Measurements from ENCODE around the gene ITGA4. TPM values are rescaled to one million over a fixed set of nuclear protein-coding genes. Genes with fewer than 3 reads are reported as not detected.

ITGA4 gene
- total RNA-seq, 1 donor from 2014 or later: 9.5 TPM

DNA sequence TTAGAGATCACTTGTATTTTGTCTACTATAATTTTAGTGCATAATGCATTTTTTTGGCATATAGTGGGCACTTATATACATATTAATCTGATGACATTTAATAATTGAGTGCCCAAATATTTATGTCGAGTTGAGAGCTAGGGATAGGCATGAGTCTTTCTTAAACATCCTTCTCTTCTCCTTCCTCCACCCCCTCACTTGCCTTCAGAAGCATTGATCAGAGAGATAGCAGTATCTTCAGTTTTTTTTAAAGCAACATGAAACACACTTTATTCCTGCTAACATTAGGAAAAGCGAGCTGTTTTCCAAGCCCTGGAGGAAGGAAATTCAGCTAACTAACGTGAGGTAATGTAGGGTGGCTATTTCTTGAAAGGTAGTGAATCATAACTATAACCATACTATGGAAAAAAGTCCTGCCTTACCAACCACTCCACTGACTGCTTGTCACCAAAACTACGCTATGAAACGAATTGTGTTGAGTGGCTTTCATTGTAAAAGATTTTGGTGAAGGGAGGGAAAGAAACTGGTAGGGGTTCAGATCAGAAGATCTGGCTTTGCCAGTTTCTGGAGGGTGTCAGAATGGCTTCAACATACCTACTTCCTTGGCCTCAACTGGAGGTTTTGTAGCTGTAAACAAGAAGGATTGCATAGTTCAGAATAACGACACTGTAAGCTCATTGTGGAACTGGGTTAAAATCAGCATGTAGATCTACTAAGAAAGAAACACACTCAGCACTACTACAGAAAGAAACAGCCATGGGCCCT, 2.3 kb upstream of the ITGA4 start:
- Mint-ChIP-seq H3K9me3 (no peaks in the 10 kb centered on the region), H3K36me3 (no peaks in the 10 kb centered on the region), H3K4me1 (ENCODE audit: unreplicated experiment) (peaks cover 6% of the 10 kb centered on the region), H3K27me3 (peaks cover 61% of the 10 kb centered on the region), H3K4me3 (peak overlapping the region; percentile 39), H3K27ac (no peak overlapping the region)
- TF ChIP-seq, protein P1, sequence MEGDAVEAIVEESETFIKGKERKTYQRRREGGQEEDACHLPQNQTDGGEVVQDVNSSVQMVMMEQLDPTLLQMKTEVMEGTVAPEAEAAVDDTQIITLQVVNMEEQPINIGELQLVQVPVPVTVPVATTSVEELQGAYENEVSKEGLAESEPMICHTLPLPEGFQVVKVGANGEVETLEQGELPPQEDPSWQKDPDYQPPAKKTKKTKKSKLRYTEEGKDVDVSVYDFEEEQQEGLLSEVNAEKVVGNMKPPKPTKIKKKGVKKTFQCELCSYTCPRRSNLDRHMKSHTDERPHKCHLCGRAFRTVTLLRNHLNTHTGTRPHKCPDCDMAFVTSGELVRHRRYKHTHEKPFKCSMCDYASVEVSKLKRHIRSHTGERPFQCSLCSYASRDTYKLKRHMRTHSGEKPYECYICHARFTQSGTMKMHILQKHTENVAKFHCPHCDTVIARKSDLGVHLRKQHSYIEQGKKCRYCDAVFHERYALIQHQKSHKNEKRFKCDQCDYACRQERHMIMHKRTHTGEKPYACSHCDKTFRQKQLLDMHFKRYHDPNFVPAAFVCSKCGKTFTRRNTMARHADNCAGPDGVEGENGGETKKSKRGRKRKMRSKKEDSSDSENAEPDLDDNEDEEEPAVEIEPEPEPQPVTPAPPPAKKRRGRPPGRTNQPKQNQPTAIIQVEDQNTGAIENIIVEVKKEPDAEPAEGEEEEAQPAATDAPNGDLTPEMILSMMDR (conservative IDR thresholded peaks at IDR 0.05): no peak
- DNase-seq (ENCODE audit: extremely low spot score, unreplicated experiment): no peak

DNA sequence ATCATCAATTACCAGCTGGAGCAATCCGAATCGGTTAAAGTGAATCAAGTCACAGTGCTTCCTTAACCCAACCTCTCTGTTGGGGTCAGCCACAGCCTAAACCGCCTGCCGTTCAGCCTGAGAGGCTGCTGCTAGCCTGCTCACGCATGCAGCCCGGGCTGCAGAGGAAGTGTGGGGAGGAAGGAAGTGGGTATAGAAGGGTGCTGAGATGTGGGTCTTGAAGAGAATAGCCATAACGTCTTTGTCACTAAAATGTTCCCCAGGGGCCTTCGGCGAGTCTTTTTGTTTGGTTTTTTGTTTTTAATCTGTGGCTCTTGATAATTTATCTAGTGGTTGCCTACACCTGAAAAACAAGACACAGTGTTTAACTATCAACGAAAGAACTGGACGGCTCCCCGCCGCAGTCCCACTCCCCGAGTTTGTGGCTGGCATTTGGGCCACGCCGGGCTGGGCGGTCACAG, 496 bp upstream of the ITGA4 start:
- Mint-ChIP-seq H3K4me1 (ENCODE audit: unreplicated experiment) (peaks cover 6% of the 10 kb centered on the region), H3K27me3 (peaks cover 75% of the 10 kb centered on the region), H3K27ac (no peak overlapping the region), H3K36me3 (no peaks in the 10 kb centered on the region), H3K4me3 (peak overlapping the region; percentile 81), H3K9me3 (no peaks in the 10 kb centered on the region)
- peak; percentile 66 for DNase-seq (ENCODE audit: extremely low spot score, unreplicated experiment)
- TF ChIP-seq, protein P1 (conservative IDR thresholded peaks at IDR 0.05): no peak

DNA sequence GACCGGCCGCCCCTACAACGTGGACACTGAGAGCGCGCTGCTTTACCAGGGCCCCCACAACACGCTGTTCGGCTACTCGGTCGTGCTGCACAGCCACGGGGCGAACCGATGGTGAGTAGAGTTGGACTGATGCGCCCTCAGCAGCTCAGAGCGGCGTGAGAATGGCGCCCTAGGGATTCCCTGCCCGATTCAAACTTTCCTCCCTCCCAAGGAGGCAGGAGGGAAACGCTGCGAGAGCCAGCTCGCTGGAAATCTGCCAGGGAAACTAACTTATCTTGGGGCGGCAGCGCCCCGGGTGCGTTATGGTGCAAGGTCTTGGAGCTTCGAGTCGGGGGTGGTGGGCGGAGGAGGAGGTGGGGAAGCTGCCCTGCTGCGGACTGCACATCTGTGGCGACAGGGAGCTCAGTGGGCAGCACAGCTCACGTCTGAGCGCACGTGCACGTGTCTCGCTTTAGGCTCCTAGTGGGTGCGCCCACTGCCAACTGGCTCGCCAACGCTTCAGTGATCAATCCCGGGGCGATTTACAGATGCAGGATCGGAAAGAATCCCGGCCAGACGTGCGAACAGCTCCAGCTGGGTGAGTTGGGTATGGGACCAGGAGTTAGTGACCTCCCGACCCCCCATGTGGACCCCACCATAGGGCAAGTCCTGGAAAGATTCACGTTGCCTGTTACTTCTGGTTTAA, 697 bp downstream of the ITGA4 start:
- peaks cover 6% of the 10 kb centered on the region for H3K4me1 Mint-ChIP-seq (ENCODE audit: unreplicated experiment)
- no peak overlapping the region for H3K27ac Mint-ChIP-seq
- peak; percentile 68 for DNase-seq (ENCODE audit: extremely low spot score, unreplicated experiment)
- H3K36me3 Mint-ChIP-seq: no peaks in the 10 kb centered on the region
- H3K4me3 Mint-ChIP-seq: peak overlapping the region; percentile 86
- TF ChIP-seq, protein P1 (conservative IDR thresholded peaks at IDR 0.05): no peak
- H3K27me3 Mint-ChIP-seq: peaks cover 74% of the 10 kb centered on the region
- no peaks in the 10 kb centered on the region for H3K9me3 Mint-ChIP-seq

DNA sequence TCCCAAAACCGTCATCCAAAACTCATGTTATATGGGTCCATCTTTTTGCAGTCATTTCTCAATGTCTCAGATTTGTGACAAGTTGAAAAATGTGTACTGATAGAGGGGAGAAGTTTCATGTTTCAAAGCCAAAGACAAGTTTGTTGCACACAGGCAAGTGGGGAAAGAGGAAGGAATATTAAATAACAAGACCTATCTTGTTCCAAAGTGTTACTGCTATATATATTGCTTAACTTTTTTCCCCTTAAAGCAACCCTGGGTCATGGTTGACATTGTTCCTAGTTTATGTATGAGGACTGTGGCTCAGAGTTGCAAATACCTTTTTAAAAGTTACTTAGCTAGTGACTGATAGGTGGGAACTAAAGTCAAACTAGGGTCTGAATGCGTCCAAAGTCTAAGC, 1.7 kb downstream of the ITGA4 start:
- Mint-ChIP-seq H3K27me3 (peaks cover 81% of the 10 kb centered on the region), H3K9me3 (no peaks in the 10 kb centered on the region), H3K27ac (no peak overlapping the region), H3K4me1 (ENCODE audit: unreplicated experiment) (peaks cover 6% of the 10 kb centered on the region), H3K4me3 (peak overlapping the region; percentile 86), H3K36me3 (no peaks in the 10 kb centered on the region)
- no peak for DNase-seq (ENCODE audit: extremely low spot score, unreplicated experiment)
- TF ChIP-seq, protein P1 (conservative IDR thresholded peaks at IDR 0.05): no peak

DNA sequence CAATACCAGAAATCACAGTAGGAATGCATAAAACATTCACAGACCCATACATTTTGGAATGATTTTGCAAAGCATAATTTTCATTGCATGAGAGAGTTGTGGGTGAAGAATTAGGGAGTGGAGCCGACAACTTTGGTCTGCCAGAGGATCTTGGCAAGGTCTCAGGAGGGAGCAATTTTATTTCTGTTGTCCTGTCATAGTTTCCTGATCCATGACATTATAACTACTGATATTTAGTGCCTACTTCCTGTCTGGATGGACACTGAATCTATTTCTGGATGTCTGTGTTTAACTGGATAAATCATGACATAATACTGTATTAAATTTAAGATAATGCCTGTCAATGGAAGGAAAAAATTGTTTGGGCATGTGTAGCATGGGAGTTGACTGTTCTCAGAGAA, 2.4 kb downstream of the ITGA4 start:
- Mint-ChIP-seq H3K4me3 (peak overlapping the region; percentile 32), H3K27me3 (peaks cover 81% of the 10 kb centered on the region), H3K27ac (no peak overlapping the region), H3K9me3 (no peaks in the 10 kb centered on the region), H3K36me3 (no peaks in the 10 kb centered on the region), H3K4me1 (ENCODE audit: unreplicated experiment) (peaks cover 6% of the 10 kb centered on the region)
- TF ChIP-seq, protein P1 (conservative IDR thresholded peaks at IDR 0.05): no peak
- DNase-seq (ENCODE audit: extremely low spot score, unreplicated experiment): no peak
